Neutrophil (primary cell): Measurements from ENCODE around the gene ZNF148.

Experiments
- H3K27ac ChIP-seq: fragments of 200-600 bp; sonication (generic); 2 replicates; pipeline ENCODE4 v1.5.1; 2016; ENCODE audit warnings: mild to moderate bottlenecking, moderate library complexity
- H3K27me3 ChIP-seq: fragments of 200-600 bp; sonication (generic); 2 replicates; pipeline ENCODE4 v1.6.0; 2016; ENCODE audit warnings: mild to moderate bottlenecking
- H3K36me3 ChIP-seq: fragments of 200-600 bp; sonication (generic); 2 replicates; pipeline ENCODE4 v1.5.1; 2017
- H3K4me1 ChIP-seq, 2 experiments: fragments of 200-600 bp in 1 of 2; sonication (generic) in 1 of 2; 1 replicate in 1 of 2; 2 replicates in 1 of 2; pipeline versions ENCODE4 v1.5.1 to v1.6.1; 2013 to 2016; ENCODE audit warnings: low read depth in 1 of 2, low read length in 1 of 2, mild to moderate bottlenecking in 1 of 2, moderate library complexity in 1 of 2; ENCODE audit not compliant: control insufficient read depth in 1 of 2, insufficient read depth in 1 of 2
- H3K4me3 ChIP-seq, 2 experiments: fragments of 200-600 bp in 1 of 2; sonication (generic) in 1 of 2; 1 replicate in 1 of 2; 2 replicates in 1 of 2; pipeline ENCODE4 v1.5.1; 2013 to 2016; ENCODE audit warnings: low read depth in 1 of 2, low read length in 1 of 2, mild to moderate bottlenecking in 1 of 2, moderate library complexity in 1 of 2
- H3K9me3 ChIP-seq: fragments of 200-600 bp; sonication (generic); 2 replicates; pipeline ENCODE4 v1.5.1; 2016
- CTCF ChIP-seq: fragments of 200-600 bp; sonication (generic); IDR thresholded peaks from 2 replicates; pipeline ENCODE4 v1.5.1; 2016; ENCODE audit warnings: antibody characterized with exemption

ZNF148 gene

GRCh38 chr3:125382298-125382697 lies 7.2 kb upstream of the ZNF148 start:
- peaks cover 3 to 8% of the 10 kb centered on the region in 2 experiments for H3K4me1 ChIP-seq
- H3K27ac ChIP-seq: no peak overlapping the region
- no peaks in the 10 kb centered on the region for H3K9me3 ChIP-seq
- no peak for TF ChIP-seq CTCF
- H3K4me3 ChIP-seq: no peak overlapping the region
- peaks cover 14% of the 10 kb centered on the region for H3K27me3 ChIP-seq
- H3K36me3 ChIP-seq: no peaks in the 10 kb centered on the region

GRCh38 chr3:125381743-125382142 lies 6.6 kb upstream of the ZNF148 start:
- Histone ChIP-seq H3K27me3 (peaks cover 14% of the 10 kb centered on the region), H3K27ac (no peak overlapping the region), H3K36me3 (no peaks in the 10 kb centered on the region), H3K9me3 (no peaks in the 10 kb centered on the region), H3K4me1 (peaks cover 3 to 8% of the 10 kb centered on the region in 2 experiments), H3K4me3 (no peak overlapping the region)
- TF ChIP-seq CTCF: no peak

- Histone ChIP-seq H3K27me3 (peaks cover 14% of the 10 kb centered on the region), H3K36me3 (no peaks in the 10 kb centered on the region), H3K9me3 (no peaks in the 10 kb centered on the region), H3K27ac (no peak overlapping the region), H3K4me3 (no peak overlapping the region), H3K4me1 (peaks cover 3 to 8% of the 10 kb centered on the region in 2 experiments)
- no peak for TF ChIP-seq CTCF
Observed at GRCh38 chr3:125381314-125381713, 6.2 kb upstream of the ZNF148 start.

GRCh38 chr3:125379483-125379882 lies 4.4 kb upstream of the ZNF148 start:
- Histone ChIP-seq H3K4me3 (no peak overlapping the region), H3K4me1 (peaks cover 12 to 17% of the 10 kb centered on the region in 2 experiments), H3K27me3 (peaks cover 14% of the 10 kb centered on the region), H3K27ac (no peak overlapping the region), H3K36me3 (no peaks in the 10 kb centered on the region), H3K9me3 (no peaks in the 10 kb centered on the region)
- TF ChIP-seq CTCF: no peak

GRCh38 chr3:125378762-125379161 lies 3.6 kb upstream of the ZNF148 start:
- Histone ChIP-seq H3K4me3 (no peak overlapping the region), H3K27ac (no peak overlapping the region), H3K36me3 (no peaks in the 10 kb centered on the region), H3K4me1 (peaks cover 18 to 20% of the 10 kb centered on the region in 2 experiments), H3K9me3 (no peaks in the 10 kb centered on the region), H3K27me3 (peaks cover 12% of the 10 kb centered on the region)
- TF ChIP-seq CTCF: no peak
